Limb (tissue), 2 donors: ENCODE results near the gene DHX30.
"Not testable (repeated sequence)": the region's sequence is repeated elsewhere in the genome, so short reads cannot be mapped to it uniquely, and the experiment has no call there.

ENCODE experiments used
- DNase-seq, 2 donors: peaks; one replicate each; pipeline ENCODE4 v3.0.0-alpha.2; 2016; ENCODE audit errors: extremely low spot score in 2 of 2

Gene DHX30

GRCh38 chr3:47803480-47804025 is 615 bp downstream of the DHX30 start:
- no peak for DNase-seq

DNA sequence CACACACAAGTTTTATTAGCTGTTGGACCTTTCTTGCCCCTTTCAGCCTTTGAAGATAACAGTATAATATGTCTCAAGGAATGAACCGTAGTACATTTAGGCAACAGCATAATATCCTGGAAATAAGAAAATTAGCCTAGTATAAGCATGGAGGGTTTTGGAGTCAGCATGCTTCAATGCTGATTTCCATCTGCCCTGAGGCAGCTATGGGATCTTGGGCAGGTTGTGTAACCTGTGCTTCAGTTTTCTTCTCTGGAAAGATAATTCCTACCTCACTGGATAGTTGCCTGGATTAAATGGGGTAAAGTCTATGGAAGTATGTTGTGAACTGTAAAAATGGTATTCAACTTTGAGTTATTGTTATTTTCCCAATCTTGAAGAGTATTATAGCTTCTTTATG is 1.6 kb downstream of the DHX30 start:
- no peak for DNase-seq

- no peak for DNase-seq
Measured at GRCh38 chr3:47813551-47814177, 10.7 kb downstream of the DHX30 start.

- no peak for DNase-seq
Measured at GRCh38 chr3:47817609-47818008, 14.7 kb downstream of the DHX30 start.

- peak; percentile 83 to 87 for DNase-seq
Measured at GRCh38 chr3:47824541-47825473, 21.9 kb downstream of the DHX30 start.

DNA sequence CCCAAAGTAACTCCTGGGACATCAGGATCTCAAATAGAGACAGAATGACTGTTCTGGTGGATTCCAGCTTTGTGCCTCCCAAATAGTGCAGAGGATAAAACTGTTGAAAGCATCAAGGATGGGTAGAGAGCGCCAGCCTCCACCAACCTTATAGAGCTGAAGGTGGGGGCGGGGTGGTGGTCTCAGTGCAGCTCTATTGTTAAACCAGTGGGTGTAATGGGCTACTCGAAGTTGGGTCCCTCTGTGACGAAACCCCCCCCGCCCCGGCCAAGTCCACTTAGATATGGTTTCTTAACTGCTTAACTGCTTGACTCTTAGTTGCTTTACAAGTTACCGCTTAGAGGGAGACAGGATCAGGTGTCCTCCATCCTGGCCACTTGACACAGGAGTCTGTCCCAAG is 22.7 kb downstream of the DHX30 start:
- DNase-seq = no peak

GRCh38 chr3:47829482-47829881 is 26.5 kb downstream of the DHX30 start:
- DNase-seq = not testable (repeated sequence)

DNA sequence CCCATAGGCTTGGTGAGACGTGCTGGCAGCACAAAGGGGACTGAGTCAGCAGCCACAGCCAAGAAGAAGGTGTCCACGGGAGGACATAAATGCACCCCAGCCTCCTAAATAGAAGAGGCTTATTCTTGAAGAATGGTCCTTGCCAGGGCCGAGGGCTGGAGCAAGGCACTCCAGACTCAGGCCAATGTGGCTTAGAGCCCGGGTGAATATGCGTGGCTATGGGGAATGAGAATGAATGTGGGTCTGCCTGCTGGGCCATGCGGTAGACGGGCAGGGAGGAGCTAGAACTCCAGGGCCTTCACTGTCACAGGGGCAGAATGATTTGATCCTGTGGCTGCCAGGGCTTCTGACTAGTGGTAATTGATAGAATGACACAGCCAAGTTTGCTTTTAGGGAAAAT is 34.0 kb downstream of the DHX30 start:
- no peak for DNase-seq

DNA sequence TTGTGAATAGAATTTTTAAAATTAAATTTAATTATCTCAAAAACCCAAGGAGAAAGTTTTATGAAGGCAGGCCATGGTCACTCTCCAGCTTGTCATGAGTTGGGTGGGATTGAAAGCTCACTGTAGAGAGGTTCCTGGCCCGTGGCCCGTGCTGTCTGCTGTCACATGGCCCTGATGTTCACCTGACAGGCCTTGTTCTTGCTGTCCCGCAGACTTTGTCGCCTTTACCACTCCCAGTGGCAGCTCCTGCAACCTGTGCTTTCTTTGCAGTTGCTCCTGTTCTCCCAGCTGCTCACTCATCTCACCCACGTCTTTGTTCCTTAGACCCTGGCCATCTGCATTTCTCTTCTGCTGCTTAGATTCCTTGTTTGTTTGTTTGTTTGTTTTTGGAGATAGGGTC is 35.6 kb downstream of the DHX30 start:
- DNase-seq = no peak

DNA sequence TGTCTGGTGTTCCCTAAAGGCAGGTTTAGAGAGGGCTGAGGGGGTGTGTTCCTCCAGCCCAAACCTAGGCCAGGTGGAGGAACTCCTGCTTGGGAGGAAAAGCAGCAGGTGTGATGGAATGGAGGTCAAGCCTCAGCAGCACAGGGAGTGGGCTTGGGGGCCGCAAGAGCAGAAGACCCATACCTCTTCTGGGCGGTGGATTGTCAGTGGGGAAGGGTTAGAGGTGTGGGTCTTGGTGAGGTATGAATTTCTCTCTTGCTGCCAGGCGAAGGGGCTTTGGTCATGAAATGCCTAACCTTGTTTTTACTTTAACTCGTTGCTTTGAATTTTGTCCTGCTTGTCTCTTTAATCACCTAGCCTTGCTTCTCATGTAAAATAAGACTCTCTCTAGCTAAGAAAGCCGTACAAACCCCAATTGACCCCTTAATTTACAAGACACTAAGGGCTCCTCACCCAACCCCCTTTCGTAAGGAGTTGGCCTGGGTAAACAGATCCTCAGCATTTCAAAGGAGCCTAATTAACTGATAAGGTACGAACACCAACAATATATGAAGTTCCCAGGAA is 38.9 kb downstream of the DHX30 start:
- DNase-seq = no peak

GRCh38 chr3:47846186-47846879 is 43.4 kb downstream of the DHX30 start:
- no peak for DNase-seq

GRCh38 chr3:47846880-47847248 is 43.9 kb downstream of the DHX30 start:
- DNase-seq = no peak

- no peak for DNase-seq
Measured at GRCh38 chr3:47847260-47847659, 44.3 kb downstream of the DHX30 start.

GRCh38 chr3:47847801-47848518 is 45.0 kb downstream of the DHX30 start:
- no peak for DNase-seq

- DNase-seq = no peak
Measured at GRCh38 chr3:47848599-47849117, 45.7 kb downstream of the DHX30 start.

DNA sequence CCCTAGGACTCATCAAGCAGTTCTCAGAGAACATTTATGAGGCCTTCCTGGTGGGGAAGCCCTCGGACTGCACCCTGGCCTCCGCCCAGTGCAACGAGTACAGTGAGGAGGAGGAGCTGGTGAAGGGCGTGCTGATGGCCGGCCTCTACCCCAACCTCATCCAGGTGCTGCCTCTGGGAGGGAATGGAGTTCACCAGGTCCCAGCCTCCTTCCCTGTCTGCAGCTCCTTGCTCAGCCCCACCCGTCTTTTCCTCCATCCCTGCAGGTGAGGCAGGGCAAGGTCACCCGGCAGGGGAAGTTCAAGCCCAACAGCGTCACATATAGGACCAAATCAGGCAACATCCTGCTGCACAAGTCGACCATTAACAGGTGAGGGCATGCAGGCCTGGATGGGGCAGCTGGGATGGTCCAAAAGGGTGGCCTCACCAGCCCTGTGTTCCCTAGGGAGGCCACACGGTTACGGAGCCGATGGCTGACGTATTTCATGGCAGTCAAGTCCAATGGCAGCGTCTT is 46.3 kb downstream of the DHX30 start:
- no peak for DNase-seq

DNA sequence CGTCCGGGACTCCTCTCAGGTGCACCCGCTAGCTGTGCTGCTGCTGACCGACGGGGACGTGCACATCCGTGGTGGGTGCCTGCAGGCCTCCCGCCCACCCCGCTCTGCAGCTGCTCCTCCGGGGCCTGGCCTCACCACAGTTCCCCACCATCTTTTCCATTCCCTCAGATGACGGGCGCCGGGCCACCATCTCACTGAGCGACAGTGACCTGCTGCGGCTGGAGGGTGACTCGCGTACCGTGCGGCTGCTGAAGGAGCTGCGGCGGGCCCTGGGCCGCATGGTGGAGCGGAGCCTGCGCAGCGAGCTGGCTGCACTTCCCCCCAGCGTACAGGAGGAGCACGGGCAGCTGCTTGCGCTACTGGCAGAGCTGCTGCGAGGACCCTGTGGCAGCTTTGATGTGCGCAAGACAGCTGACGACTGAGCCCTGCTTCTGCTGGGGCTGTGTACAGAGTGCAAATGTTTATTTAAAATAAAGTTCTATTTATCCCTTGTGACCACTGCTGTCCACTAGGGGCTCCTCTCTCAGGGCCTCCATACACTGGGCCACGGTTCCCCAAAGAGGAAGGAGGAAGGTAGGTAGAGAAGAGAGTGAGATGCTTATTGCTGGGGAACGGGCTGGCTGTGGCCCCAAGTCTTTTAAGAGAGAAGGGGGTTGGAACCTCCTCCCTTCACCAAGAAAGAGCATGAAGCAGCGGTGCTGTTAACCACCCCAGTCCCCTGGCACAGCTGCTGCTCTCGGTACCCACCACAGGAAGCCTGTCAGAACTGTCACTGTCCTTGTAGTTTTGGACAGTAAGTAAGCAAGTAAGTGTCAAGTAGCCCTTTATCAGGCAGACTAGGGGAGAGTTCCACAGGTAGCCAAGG is 47.0 kb downstream of the DHX30 start:
- no peak for DNase-seq

DNA sequence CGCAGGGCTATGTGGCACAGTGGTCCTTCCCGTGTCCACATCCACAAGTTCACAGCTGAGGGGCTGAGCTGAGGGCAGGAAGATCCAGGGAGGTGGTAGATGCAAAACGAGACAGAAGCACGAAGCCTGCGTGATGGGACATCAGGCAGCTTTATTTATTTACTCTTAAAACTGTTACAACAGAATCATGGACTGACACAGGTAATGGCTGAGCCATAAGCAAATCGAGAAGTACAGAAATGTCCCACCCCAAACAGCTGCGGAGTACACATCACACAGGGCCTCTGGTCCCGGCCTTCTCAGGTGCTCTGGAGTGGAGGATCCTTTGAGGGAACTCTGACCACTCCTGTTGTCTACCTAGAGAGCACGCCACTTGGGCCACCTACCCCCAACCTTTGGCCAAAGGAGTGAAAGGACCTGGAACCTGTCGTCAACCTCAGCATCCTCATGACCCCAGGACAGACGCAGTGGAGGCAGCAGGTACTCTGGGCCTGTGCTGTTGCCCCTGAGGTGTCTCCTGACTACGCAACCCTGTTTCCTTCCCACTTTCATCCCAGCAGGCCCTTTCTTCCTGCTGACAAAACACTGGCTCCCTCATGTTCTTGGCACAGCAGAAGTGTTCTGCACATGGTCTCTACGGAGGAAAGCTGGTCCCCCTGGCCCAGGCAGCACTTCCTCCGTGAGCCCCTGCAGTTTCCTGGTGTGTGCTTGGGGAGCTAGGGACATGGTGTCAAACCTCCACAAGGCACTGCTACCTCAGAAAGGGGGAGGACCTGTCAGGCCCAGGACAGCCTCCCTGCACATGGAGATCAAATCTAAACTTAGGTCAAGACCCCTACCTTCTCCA is 47.8 kb downstream of the DHX30 start:
- no peak for DNase-seq
